ENCODE results near the gene NIN. TPM values are rescaled to one million over a fixed set of nuclear protein-coding genes. Genes with fewer than 3 reads are reported as not detected.
"Not testable (repeated sequence)": the region's sequence is repeated elsewhere in the genome, so short reads cannot be mapped to it uniquely, and the experiment has no call there.

NIN gene
- total RNA-seq, 1 experiment from 2014 or later: 11.0 TPM

DNA sequence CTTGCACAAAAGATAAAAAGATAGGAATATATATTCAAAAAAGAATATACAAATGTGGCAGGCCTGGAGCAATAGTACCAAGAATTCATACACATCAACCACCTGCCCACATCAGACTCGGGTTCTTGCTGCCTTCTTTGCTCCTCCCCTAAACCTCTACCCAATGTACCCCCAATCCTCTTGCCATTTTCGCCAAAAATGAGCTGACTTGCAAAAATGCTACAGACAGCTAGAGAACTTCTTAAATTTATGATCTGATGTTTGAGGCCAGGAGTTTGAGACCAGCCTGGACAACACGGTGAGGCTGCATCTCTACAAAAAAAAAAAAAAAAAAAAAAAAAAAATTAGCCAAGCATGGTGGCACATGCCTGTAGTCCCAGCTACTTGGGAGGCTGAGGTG lies 119.9 kb downstream of the NIN start:
- in situ Hi-C loops (cut with HindIII; ENCODE audit: low pct_unique_long_range_greater_than_20kb, low sequenced_read_pairs): no loop called here
- no peak for DNase-seq (ENCODE audit: low read depth)

GRCh38 chr14:50705026-50705593 lies 125.9 kb downstream of the NIN start:
- in situ Hi-C loops (cut with HindIII; ENCODE audit: low pct_unique_long_range_greater_than_20kb, low sequenced_read_pairs): no loop called here
- no peak for DNase-seq (ENCODE audit: low read depth)

GRCh38 chr14:50704454-50705010 lies 126.4 kb downstream of the NIN start:
- in situ Hi-C loops (cut with HindIII; ENCODE audit: low pct_unique_long_range_greater_than_20kb, low sequenced_read_pairs): no loop called here
- no peak for DNase-seq (ENCODE audit: low read depth)

GRCh38 chr14:50697659-50698290 lies 133.2 kb downstream of the NIN start:
- DNase-seq (ENCODE audit: low read depth): no peak
- in situ Hi-C loops (cut with HindIII; ENCODE audit: low pct_unique_long_range_greater_than_20kb, low sequenced_read_pairs): no loop called here

GRCh38 chr14:50694260-50694659 lies 136.7 kb downstream of the NIN start:
- DNase-seq (ENCODE audit: low read depth); in situ Hi-C loops (cut with HindIII; ENCODE audit: low pct_unique_long_range_greater_than_20kb, low sequenced_read_pairs): not testable (repeated sequence)

DNA sequence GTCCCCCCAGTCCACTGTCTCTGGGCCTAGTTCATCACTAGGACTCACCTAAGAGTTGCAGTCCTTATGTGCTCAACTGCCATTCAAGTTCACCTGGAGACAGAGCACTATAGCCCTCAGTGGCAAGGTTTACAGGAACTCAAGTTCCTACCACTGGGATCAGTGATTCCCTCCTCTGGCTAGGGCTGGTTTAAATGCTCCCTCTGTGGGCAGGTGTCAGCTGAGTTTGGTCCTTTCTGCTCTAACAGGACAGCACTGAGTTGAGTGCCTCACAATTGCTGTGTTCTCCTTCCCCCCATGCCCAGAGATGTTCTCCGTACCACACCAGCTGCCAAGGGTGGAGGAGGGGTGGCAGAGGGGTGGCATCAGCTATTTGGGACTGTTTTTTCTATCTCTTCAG lies 142.1 kb downstream of the NIN start:
- in situ Hi-C loops (cut with HindIII; ENCODE audit: low pct_unique_long_range_greater_than_20kb, low sequenced_read_pairs): no loop called here
- DNase-seq (ENCODE audit: low read depth): no peak

GRCh38 chr14:50679674-50680073 lies 151.3 kb downstream of the NIN start:
- no peak for DNase-seq (ENCODE audit: low read depth)
- in situ Hi-C loops (cut with HindIII; ENCODE audit: low pct_unique_long_range_greater_than_20kb, low sequenced_read_pairs): no loop called here

GRCh38 chr14:50678163-50678562 lies 152.8 kb downstream of the NIN start:
- in situ Hi-C loops (cut with HindIII; ENCODE audit: low pct_unique_long_range_greater_than_20kb, low sequenced_read_pairs): no loop called here
- no peak for DNase-seq (ENCODE audit: low read depth)

DNA sequence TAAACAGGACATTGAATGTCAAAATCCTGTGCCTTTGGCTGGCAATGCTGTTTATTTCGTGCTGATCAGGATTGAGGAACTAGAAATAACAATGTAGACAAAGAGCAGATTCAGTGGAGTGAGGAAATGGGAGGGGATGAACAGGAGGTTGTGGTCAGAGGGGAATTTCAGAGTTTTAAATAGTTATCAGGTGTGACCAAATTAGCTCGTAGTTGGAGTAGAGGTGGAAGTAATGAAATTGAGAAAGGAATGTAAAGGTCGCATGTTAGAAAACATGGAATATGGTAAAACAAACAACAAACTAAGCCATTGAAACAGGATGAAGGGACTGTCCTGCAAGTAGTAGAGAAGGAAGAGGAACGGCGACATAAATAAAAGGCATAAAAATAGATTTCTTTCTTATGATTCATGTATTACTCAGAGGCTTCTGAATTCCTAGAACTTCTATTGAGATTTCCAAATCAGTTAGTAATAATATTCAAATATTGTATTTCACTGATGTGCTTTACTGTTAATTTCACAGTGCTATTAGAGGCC lies 153.4 kb downstream of the NIN start:
- peak; percentile 90 for DNase-seq (ENCODE audit: low read depth)
- in situ Hi-C loops (cut with HindIII; ENCODE audit: low pct_unique_long_range_greater_than_20kb, low sequenced_read_pairs): no loop called here

GRCh38 chr14:50676814-50677516 lies 154.0 kb downstream of the NIN start:
- in situ Hi-C loops (cut with HindIII; ENCODE audit: low pct_unique_long_range_greater_than_20kb, low sequenced_read_pairs): no loop called here
- DNase-seq (ENCODE audit: low read depth): no peak

DNA sequence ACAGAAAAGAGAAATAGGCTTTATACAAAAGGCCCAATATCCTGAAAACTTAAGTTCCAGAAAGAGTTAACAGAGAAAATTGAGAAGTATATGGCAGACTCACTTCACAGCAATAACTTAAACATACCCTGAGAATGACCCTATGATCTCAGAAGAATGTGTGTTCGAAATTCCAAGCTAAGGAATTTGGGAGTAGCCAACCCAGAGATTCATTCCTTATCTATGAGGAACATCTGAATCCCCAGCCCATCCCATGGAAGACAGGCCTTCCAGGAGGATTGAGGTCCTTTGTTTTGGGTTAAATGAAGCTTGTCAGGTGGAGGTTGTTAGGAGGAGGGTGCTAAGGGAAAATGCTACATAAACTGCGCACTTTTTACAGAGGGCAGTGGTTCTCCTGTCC lies 155.4 kb downstream of the NIN start:
- peak; percentile 68 for DNase-seq (ENCODE audit: low read depth)
- in situ Hi-C loops (cut with HindIII; ENCODE audit: low pct_unique_long_range_greater_than_20kb, low sequenced_read_pairs): no loop called here

DNA sequence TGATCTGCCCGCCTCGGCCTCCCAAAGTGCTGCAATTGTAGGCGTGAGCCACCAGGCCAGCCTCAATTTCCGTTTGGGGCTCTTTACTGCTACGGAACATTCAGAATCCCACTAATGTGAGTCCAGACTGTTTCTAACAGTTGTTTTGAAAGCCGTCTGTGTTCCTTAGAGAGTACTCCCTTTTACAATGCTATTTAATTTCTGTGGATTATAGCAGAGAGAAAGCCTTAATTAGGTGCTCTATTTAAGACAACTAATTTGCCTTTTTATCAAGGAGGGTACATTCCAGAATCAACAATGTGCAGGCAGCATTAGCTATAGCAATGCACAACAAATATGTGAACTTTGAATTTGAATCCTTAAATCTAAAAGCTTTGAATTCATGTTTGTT lies 160.1 kb downstream of the NIN start:
- in situ Hi-C loops (cut with HindIII; ENCODE audit: low pct_unique_long_range_greater_than_20kb, low sequenced_read_pairs): no loop called here
- DNase-seq (ENCODE audit: low read depth): no peak

DNA sequence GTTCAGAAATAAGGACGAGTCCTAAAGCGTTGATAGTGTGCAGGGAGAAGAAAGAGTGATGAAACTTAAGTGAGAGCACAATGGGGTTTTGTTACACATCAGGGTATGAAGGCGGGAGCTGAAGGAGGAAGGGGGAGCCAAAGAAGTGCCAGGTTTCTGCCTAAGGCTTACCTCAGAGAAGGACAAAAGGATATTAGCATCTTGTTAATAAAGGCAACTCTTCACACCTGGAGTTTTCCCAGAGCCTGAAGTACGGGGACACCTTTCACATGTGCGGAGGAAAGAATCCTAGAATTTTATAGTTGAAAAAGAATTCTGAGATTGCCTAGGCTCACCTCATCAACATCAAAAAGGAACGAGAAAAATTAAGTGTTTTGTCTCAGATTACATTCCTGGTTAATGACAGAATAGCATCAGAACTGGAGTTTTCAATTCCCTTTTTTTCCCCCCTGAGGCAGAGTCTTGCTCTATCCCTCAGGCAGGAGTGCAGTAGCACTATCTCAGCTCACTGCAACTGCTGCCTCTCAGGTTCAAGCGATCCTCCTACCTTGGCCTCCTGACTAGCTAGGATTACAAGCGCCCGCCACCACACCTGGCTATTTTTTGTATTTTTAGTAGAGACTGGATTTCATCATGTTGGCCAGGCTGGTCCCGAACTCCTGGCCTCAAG lies 160.6 kb downstream of the NIN start:
- DNase-seq (ENCODE audit: low read depth): no peak
- in situ Hi-C loops (cut with HindIII; ENCODE audit: low pct_unique_long_range_greater_than_20kb, low sequenced_read_pairs): no loop called here

Other genes starting within 250 kb of the NIN start
- gene SAV1, start 162.9 kb downstream of the NIN start, total RNA-seq (2014; rRNA removed; shearing (Covaris generic); ENCODE audit: low replicate concordance): 53.0 and 67.0 TPM in 2 replicates
- gene ABHD12B, start 40.9 kb upstream of the NIN start, total RNA-seq (2014; rRNA removed; shearing (Covaris generic); ENCODE audit: low replicate concordance): not detected in 2 replicates
- gene PYGL, start 113.3 kb upstream of the NIN start, total RNA-seq (2014; rRNA removed; shearing (Covaris generic); ENCODE audit: low replicate concordance): 21.7 and 30.3 TPM in 2 replicates

Data from Caki2 (cell line).